ENCODE measurements around the gene CBX6. TPM values are rescaled to one million over a fixed set of nuclear protein-coding genes. Genes with fewer than 3 reads are reported as not detected.
"Not testable (repeated sequence)": the region's sequence is repeated elsewhere in the genome, so short reads cannot be mapped to it uniquely, and the experiment has no call there.

CBX6 gene
- total and polyA plus RNA-seq, 9 of the 15 experiments (the other 6 are each of a cell fraction or from before 2014, with no cell fraction given) = 0.75 to 31.6 (median 8.0) TPM

DNA sequence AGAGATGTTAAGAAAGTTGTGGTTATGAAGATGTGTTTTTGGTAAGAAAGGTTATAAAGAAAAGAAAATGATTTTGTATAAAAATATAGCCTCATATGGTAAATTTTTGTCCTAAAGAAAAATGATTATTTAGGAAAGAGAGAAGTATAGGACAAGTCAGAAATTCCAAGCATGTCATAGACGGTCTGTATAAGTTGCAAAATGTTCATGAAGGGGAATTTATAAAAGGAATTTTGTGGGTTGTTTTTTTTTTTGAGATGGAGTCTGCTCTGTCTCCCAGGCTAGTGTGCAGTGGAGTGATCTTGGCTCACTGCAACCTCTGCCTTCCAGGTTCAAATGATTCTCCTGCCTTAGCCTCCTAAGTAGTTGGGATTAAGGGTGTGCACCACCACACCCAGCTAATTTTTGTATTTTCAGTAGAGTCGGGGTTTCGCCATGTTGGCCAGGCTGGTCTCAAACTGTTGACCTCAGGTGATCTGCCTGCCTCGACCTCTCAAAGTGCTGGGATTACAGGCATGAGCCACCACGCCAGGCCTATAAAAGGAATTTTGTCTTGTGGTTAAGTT lies 32.1 kb upstream of the CBX6 start:
- CTCF ChIA-PET (ENCODE audit: low intra/inter-chr PET ratio); ATAC-seq; in situ Hi-C loops (cut with MboI); FAIRE-seq; H3K27ac ChIP-seq (ENCODE audit: extremely low read depth, low read depth, low read length); H4K20me1 ChIP-seq (replicated peaks; ENCODE audit: control insufficient read depth, insufficient read depth, low read length); H3K4me3 ChIP-seq; POLR2A ChIA-PET; H3K9ac ChIP-seq (ENCODE audit: insufficient read depth in 1 of 2, low read depth in 2 of 2, low read length in 2 of 2); H3K9me3 ChIP-seq (replicated peaks; ENCODE audit: control insufficient read depth, insufficient read depth, low read depth, low read length); BruUV-seq (replicated peaks); H3K4me2 ChIP-seq (ENCODE audit: insufficient read depth, low read length); H2AFZ ChIP-seq (ENCODE audit: low read depth, low read length); intact Hi-C loops (cut with micrococcal nuclease); H3K79me2 ChIP-seq (ENCODE audit: control insufficient read depth, insufficient read depth, low read length); H3K4me1 ChIP-seq (replicated peaks in 1 of 2; ENCODE audit: control insufficient read depth in 2 of 2, insufficient read depth in 2 of 2, low read length in 2 of 2); H3K9me1 ChIP-seq (ENCODE audit: control insufficient read depth, insufficient read depth, low read length); H3K36me3 ChIP-seq (ENCODE audit: control insufficient read depth, insufficient read depth, low read length): not testable (repeated sequence)
- peak; percentile 70 for TF ChIP-seq ZFP36 (IDR thresholded peaks at IDR 0.05; ENCODE audit: low read depth, low read length, partially characterized antibody)
- DNase-seq (ENCODE audit: extremely low read depth in 1 of 4, low spot score in 3 of 4) = peak in 1 of 4 experiments; percentile 23
- H3K27me3 ChIP-seq (ENCODE audit: control insufficient read depth in 2 of 2, insufficient read depth in 2 of 2, low read length in 2 of 2) = peaks cover 2 to 12% of the 10 kb centered on the region in 2 experiments; a peak in 3 of 5 replicates
- 0% methylated on average over 3 of the region's 5 CpGs for WGBS (ENCODE audit: insufficient coverage, low coverage, missing lambda C conversion rate)

- no peak overlapping the region for H2AFZ ChIP-seq (ENCODE audit: low read depth, low read length)
- no peak overlapping the region for H3K4me2 ChIP-seq (ENCODE audit: insufficient read depth, low read length)
- no peak for ATAC-seq
Observed at GRCh38 chr22:38901111-38901641, 29.2 kb upstream of the CBX6 start.

More at GRCh38 chr22:38901111-38901641, 29.2 kb upstream of the CBX6 start:
- no peak for TF ChIP-seq E2F4 (CRISPR knock-in tag; IDR thresholded peaks at IDR 0.05; ENCODE audit: low read depth)
- TF ChIP-seq TFAM (CRISPR knock-in tag; conservative IDR thresholded peaks at IDR 0.05) = no peak
- TF ChIP-seq ZBTB17 (CRISPR knock-in tag; IDR thresholded peaks at IDR 0.05) = no peak
- TF ChIP-seq FOSL1 (tag; conservative IDR thresholded peaks at IDR 0.05) = no peak
- TF ChIP-seq, protein P1, sequence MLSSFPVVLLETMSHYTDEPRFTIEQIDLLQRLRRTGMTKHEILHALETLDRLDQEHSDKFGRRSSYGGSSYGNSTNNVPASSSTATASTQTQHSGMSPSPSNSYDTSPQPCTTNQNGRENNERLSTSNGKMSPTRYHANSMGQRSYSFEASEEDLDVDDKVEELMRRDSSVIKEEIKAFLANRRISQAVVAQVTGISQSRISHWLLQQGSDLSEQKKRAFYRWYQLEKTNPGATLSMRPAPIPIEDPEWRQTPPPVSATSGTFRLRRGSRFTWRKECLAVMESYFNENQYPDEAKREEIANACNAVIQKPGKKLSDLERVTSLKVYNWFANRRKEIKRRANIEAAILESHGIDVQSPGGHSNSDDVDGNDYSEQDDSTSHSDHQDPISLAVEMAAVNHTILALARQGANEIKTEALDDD (IDR thresholded peaks at IDR 0.05) = 0 out of 2 replicates have a peak, but pooled peaks have one; percentile 11
- H3K27ac ChIP-seq (ENCODE audit: extremely low read depth, low read depth, low read length) = no peak overlapping the region
- peak overlapping the region in 1 of 2 experiments; percentile 20; a peak in 1 of 4 replicates for H3K9ac ChIP-seq (ENCODE audit: insufficient read depth in 1 of 2, low read depth in 2 of 2, low read length in 2 of 2)
- WGBS (ENCODE audit: insufficient coverage, low coverage, missing lambda C conversion rate) = 3% methylated on average over 3 of the region's 5 CpGs
- FAIRE-seq (no peak), DNase-seq (ENCODE audit: extremely low read depth in 1 of 4, low spot score in 3 of 4) (no peak)
- peaks cover 0 to 12% of the 10 kb centered on the region in 2 experiments; a peak in 4 of 5 replicates for H3K27me3 ChIP-seq (ENCODE audit: control insufficient read depth in 2 of 2, insufficient read depth in 2 of 2, low read length in 2 of 2)
- H3K4me1 ChIP-seq (replicated peaks in 1 of 2; ENCODE audit: control insufficient read depth in 2 of 2, insufficient read depth in 2 of 2, low read length in 2 of 2) = no peaks in the 10 kb centered on the region
- H3K36me3 ChIP-seq (ENCODE audit: control insufficient read depth, insufficient read depth, low read length) = no peaks in the 10 kb centered on the region
- no peaks in the 10 kb centered on the region for H3K9me3 ChIP-seq (replicated peaks; ENCODE audit: control insufficient read depth, insufficient read depth, low read depth, low read length)
- POLR2A ChIA-PET = interaction anchor here (0.5 to 0.9 kb wide), 3 partner anchors 28 to 66 kb away, joined by 3 read pairs; no protein-coding TSS in a partner anchor
- H4K20me1 ChIP-seq (replicated peaks; ENCODE audit: control insufficient read depth, insufficient read depth, low read length) = 0 out of 2 replicates have a peak, but pooled peaks cover 4% of the 10 kb centered on the region
- no TSS peak for BruUV-seq (replicated peaks)
- intact Hi-C loops (cut with micrococcal nuclease) = no loop called here
- CTCF ChIA-PET (ENCODE audit: low intra/inter-chr PET ratio) = no interaction called here
- H3K9me1 ChIP-seq (ENCODE audit: control insufficient read depth, insufficient read depth, low read length) = no peaks in the 10 kb centered on the region
- no peak overlapping the region for H3K4me3 ChIP-seq
- no peaks in the 10 kb centered on the region for H3K79me2 ChIP-seq (ENCODE audit: control insufficient read depth, insufficient read depth, low read length)
- in situ Hi-C loops (cut with MboI) = no loop called here

All from K562 (cell line).